ENCODE measurements around the gene STYXL2.

STYXL2 gene

GRCh38 chr1:167110586-167110985, 16.7 kb downstream of the STYXL2 start:
- no peak for DNase-seq

- DNase-seq = no peak
Measured at GRCh38 chr1:167111868-167112709, 18.2 kb downstream of the STYXL2 start.

- DNase-seq = no peak
Measured at GRCh38 chr1:167114725-167115124, 20.9 kb downstream of the STYXL2 start.

- no peak for DNase-seq
Measured at GRCh38 chr1:167115655-167116054, 21.8 kb downstream of the STYXL2 start.

GRCh38 chr1:167116174-167116573, 22.3 kb downstream of the STYXL2 start:
- no peak for DNase-seq

- DNase-seq = no peak
Measured at GRCh38 chr1:167117225-167117624, 23.4 kb downstream of the STYXL2 start.

GRCh38 chr1:167118188-167118587, 24.3 kb downstream of the STYXL2 start:
- DNase-seq = no peak

- DNase-seq = no peak
Measured at GRCh38 chr1:167119696-167120095, 25.8 kb downstream of the STYXL2 start.

GRCh38 chr1:167120899-167121298, 27.0 kb downstream of the STYXL2 start:
- DNase-seq = no peak

GRCh38 chr1:167121375-167122120, 27.7 kb downstream of the STYXL2 start:
- no peak for DNase-seq

GRCh38 chr1:167122121-167122480, 28.2 kb downstream of the STYXL2 start:
- no peak for DNase-seq

GRCh38 chr1:167122568-167122967, 28.7 kb downstream of the STYXL2 start:
- no peak for DNase-seq

- DNase-seq = no peak
Measured at GRCh38 chr1:167126317-167126716, 32.4 kb downstream of the STYXL2 start.

- DNase-seq = no peak
Measured at GRCh38 chr1:167126811-167127210, 32.9 kb downstream of the STYXL2 start.

- DNase-seq = no peak
Measured at GRCh38 chr1:167127236-167127635, 33.4 kb downstream of the STYXL2 start.

GRCh38 chr1:167127661-167128060, 33.8 kb downstream of the STYXL2 start:
- no peak for DNase-seq

- DNase-seq = no peak
Measured at GRCh38 chr1:167128261-167129227, 34.7 kb downstream of the STYXL2 start.

- no peak for DNase-seq
Measured at GRCh38 chr1:167130829-167131510, 37.1 kb downstream of the STYXL2 start.

GRCh38 chr1:167132301-167133010, 38.6 kb downstream of the STYXL2 start:
- no peak for DNase-seq

GRCh38 chr1:167135281-167135840, 41.5 kb downstream of the STYXL2 start:
- no peak for DNase-seq

GRCh38 chr1:167136191-167136614, 42.3 kb downstream of the STYXL2 start:
- DNase-seq = no peak

Measured in NK-92 treated with Interleukin-12 subunit alpha and Interleukin-12 subunit beta, amount 100 ng/mL, for 24 hours (cell line).